GM12892 (cell line): ENCODE measurements around the gene S100A4.

Experiments used
- DNase-seq: peaks from one replicate; pipeline ENCODE4 v3.0.0; 2011; ENCODE audit not compliant: insufficient read length
- FAIRE-seq: peaks from 2 replicates; lab custom pipeline; 2011; peaks lifted over from hg19 to GRCh38; lab: Jason Lieb, UNC
- POLR2A ChIP-seq: IDR thresholded peaks from 2 replicates; pipeline ENCODE4 v1.6.1; 2011; ENCODE audit warnings: low read depth, low read length, control low read depth
- POLR2AphosphoS5 ChIP-seq: IDR thresholded peaks from 2 replicates; pipeline ENCODE4 v1.6.1; 2011; ENCODE audit warnings: low read depth, low read length, control low read depth
- TAF1 ChIP-seq: IDR thresholded peaks from 2 replicates; pipeline ENCODE4 v1.6.1; 2011; ENCODE audit warnings: low read depth, mild to moderate bottlenecking, control low read depth, low read length, borderline replicate concordance

Gene S100A4

DNA sequence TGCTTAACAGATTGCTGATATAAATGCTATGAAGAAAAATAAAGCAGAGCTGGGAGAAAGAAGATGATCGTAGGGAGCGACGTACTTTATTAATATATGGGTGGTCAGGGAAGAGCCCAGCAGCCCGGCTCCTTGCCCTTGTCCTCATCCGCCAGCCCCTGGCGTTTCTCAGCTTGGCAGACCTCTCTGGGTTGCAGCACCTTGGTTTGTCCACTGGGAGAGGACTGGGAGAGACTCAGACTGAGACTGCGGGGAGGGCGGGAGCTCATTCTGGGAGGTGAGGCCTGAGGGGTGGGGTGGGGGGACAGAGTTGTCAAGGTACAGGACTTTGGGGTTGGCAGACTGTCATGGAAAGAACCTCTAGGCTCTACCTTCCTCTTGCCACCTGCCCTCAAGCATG lies 6.7 kb upstream of the S100A4 start:
- FAIRE-seq (no peak), DNase-seq (no peak)
- TF ChIP-seq POLR2AphosphoS5 = no peak
- TF ChIP-seq POLR2A = no peak
- TF ChIP-seq TAF1 = no peak

DNA sequence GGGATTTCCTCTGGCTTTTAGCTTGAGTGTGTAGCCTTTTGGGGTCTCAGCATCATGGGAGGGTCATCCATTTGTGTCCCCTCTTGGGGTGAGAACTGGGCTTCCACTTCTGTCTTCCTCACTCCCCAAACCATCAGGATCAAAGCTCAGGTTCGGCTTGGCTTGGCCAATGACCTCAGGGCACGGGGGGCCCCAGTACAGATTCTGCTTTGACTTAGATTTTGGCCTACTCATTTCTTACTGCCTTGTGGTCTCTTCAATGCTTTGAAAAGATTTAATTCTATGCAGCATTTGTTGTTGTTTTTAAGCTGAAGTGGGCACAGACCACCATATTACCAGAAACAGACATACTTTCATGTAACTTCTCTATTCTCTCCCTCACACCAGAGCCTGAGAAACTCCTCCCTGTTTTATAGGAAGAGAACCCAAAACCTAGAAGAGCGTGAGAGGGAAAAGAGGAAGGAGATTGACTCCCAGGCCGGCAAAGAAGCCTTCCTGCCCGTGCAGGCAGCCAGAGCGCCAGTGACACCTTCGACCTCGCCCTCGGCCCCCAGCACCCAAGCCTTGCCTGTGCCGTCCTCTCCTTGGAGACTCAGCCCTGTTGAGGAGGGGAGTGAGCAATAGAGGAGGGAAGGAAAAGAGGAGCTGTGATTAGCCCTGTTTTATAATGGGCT lies 5.4 kb upstream of the S100A4 start:
- DNase-seq = no peak
- FAIRE-seq = no peak
- TF ChIP-seq TAF1 (no peak), POLR2AphosphoS5 (no peak), POLR2A (no peak)

DNA sequence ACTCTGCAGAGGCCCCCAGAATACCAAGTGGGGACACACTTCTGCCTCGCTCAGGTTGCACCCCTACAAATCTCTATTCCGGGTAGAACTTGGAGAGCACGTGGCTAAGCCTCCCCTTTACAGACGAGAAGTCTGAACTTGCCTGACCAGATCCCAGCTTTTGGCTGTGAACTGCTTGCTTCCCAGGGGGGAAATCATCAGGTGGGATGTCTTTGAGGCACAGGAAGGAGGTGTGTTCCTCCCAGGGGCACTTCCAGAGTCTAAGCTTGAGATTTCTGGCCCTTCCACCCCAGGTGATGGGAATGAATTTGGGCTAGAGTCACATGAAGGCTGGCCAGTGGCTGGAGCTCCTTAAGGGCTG lies 4.8 kb upstream of the S100A4 start:
- FAIRE-seq (no peak), DNase-seq (no peak)

DNA sequence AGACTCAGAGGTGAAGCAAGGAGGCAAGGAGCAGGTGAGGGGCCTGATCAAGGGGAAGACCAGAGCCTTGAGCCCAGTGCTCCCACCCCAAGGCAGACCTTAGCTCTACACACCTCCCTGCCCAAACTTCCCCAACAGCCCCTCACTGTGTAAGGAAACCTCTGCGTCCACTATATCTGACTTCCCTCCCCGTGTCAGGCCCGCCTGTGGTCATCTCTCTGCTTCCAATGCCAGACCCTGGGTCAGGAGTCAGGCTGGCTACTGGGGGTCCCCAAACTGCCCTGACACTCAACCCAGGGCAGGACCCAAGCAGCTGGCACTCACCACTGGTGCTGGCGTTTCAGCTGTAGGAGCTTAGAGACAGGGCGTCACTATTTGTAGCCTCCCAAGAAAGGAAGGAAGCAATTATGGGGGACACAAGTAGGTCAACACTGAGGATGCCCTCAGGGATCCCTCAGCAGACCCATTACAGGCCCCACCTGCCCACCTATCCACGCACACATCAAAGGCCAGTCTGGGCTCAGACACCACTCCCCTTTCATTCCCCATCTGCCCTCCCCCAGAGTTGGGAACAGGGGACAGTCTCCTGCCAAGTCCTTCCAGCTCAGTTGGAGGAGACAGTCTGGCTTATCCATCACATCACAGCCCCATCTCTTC lies 4.3 kb upstream of the S100A4 start:
- no peak for DNase-seq
- FAIRE-seq = no peak
- no peak for TF ChIP-seq POLR2AphosphoS5

More for the DNA sequence above, 4.8 kb upstream of the S100A4 start:
- TF ChIP-seq POLR2AphosphoS5 (no peak), POLR2A (no peak), TAF1 (no peak)

DNA sequence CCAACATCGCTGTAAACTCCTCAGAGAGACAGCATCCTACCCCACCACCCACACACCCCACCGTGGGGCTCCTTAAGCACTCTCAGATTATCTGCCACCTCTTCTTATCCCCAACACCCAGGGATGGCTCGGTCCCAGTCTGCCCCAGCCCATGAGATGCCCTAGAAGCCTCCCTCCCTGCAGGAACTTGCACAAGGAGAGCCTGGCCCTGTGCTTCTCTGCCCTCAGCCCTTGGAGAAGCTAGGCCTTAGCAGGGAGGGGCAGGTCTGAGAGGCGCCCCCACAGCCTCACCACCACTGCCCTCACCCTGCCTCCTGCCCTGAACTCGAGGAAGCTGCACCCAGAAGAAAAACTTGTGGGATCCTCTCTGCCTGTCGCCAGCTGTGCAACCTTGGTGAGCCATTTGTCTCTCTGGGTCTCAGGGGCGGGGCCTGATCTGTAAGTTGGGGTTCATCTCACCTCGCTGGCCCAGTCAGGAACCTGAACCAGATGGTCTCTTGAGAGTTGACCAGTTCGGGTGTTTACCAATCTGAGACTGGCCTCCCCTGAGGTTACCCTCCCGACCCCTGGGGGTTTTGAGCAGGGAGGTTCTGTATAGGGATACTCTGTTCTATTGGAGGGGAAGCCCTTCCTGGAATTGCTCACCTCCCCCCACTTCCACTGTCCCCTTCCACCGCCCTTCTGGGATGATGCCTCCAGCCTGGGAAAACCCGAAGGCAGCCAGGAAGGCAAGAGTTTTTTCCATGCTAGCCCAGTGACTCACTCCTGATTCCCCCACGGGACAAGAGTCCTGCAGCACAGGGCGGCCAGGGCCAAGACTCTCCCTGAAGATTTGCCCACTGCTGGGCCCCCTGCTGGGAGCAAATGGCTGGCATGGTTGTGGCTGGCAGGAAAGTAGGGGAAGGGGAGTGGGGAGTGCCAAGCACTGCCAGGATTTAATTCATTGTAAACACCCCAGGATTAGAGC lies 3.4 kb upstream of the S100A4 start, which contains the start of gene S100A3:
TSS of gene S100A3 (minus strand) at position 537 of the 967 bp plus-strand sequence. CDS start 773 bp downstream, outside the sequence.
- DNase-seq = no peak
- no peak for FAIRE-seq
- no peak for TF ChIP-seq POLR2A
- no peak for TF ChIP-seq POLR2AphosphoS5
- TF ChIP-seq TAF1 = no peak

DNA sequence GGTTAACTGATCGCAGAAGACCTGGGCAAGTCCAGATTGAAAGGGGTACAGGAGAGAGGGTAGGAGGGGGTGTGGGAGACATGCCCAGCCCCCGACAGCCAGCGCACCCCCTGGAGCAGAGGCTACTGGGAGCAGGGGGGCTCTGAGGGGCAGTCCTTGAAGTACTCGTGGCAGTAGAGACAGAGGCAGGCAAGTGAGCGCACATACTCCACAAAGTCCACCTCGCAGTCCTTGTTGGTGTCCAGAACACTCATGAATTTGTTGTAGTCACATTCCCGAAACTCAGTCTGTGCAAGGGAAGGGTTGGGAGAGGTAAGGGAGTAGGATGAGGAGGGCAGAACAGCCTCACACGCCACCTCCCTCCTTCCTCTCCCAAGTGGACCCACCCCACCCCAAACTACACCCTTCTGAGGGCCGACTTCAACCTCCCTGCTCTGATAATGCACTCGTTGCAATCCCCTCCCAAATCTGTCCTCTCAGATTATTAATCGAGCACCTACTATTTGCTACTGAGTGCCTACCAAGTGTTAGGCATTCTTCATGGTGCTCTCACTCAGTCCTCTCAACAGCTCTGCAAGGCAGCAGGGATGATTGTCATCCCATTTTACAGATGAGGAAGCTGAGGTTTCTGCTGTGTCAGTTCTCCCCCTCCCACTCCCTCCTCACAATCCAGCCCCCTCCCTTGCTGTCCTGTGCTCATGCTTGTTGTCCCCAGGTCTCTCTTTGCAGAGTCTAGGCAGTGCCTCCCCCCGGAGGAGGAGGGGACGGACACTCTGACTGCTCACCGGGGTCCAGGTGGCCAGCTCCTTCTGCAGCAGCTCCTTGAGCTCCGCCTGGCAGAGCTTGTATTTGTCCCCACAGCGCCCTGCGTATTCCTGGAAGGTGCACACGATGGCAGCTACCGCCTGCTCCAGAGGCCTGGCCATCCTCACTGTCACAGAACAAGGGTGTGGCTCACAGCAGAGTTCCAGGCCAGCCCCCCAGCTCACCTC lies 2.2 kb upstream of the S100A4 start:
- no peak for FAIRE-seq
- no peak for DNase-seq
- TF ChIP-seq TAF1 (no peak), POLR2AphosphoS5 (no peak), POLR2A (no peak)

DNA sequence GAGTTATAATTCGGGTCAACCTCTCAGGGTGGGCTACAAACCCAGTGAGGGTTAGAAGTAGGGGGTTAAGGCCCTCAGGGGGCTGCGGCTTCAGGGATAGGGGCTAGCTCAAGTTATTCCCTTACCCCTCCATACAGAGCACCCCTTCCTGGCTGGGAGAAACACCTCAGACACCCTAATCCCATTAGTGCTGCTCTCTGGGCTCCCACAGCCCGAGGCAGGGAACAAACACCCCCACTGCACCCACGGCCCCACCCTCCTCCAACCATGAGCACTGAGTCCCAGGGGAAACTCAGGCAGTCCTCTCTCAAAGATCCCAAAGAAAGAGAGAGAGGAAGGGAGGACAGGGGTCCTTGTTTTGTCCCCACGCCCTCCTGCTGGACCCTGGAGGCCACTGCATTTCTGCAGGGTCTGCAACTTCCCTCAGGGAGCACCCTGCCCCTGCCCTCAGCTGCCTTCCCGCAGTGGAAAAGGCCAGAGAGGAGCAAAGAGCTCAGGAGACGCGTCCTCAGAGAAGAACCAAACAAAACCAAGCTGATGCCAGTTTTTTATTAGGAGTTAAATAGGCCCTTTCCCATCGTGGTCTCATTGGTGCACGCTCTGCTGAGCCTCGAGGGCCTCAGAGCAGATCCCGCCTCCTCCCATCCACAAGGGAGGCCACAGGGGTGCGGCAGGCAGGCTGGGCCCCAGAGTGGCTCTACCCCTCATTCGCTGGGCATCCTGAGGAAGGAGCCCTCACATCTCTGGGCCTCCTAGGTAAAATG lies 1.4 kb upstream of the S100A4 start:
- TF ChIP-seq POLR2A (no peak), POLR2AphosphoS5 (no peak), TAF1 (no peak)
- no peak for FAIRE-seq
- no peak for DNase-seq

DNA sequence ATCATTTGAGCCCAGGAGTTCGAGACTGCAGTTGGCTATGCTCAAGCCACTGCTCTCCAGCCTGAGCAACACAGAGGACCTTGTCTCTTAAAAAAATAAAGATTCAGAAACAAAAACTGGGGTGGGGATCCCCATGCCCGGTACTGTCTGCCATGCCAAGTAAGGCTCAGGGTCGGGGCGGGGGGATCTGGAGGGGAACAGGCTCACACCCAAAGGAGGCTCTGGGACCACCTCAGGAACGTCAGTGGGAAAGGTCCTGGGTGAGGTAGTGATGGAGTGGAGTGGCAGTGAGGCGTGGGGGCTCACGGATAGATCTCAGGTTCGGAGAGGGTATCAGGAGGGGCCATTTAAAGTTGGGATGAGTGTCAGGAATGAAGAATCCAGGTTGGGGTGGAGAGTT lies 765 bp upstream of the S100A4 start:
- DNase-seq (no peak), FAIRE-seq (no peak)
- TF ChIP-seq POLR2A = no peak
- no peak for TF ChIP-seq TAF1

DNA sequence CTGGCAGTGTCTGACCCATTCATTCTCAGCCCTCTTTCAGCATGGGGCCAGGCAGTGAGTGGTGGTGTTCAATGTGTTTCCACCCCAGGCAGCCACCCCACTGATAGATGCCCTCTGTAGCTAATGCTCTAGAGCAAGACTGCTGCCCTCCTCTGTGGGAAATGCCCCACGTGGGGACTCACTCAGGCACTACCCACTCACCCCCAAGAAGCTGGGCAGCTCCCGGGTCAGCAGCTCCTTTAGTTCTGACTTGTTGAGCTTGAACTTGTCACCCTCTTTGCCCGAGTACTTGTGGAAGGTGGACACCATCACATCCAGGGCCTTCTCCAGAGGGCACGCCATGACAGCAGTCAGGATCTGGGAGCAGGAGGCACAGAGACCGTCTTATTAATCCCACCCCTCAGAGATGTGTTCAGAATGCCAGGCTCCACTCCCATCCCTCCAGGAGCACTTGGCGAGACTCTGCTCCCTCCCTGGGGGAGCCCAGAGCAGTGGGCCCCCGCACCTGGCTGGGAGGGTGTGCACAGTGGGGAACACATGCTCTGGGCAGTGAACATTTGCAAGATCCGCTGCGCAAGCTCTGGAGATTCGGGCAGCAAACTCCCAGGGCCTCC lies 1.0 kb downstream of the S100A4 start:
- DNase-seq (no peak), FAIRE-seq (no peak)
- TF ChIP-seq POLR2AphosphoS5 (no peak), TAF1 (no peak), POLR2A (no peak)
